NB4 (cell line): ENCODE measurements around the gene ZNF560.

Experiments used
- DNase-seq: peaks from one replicate; pipeline ENCODE4 v3.0.0; 2010; ENCODE audit warnings: low read depth
- H3K4me3 ChIP-seq: one replicate; pipeline ENCODE4 v1.5.1; 2011; ENCODE audit warnings: mild to moderate bottlenecking, low read depth, low read length, moderate library complexity
- CTCF ChIP-seq: IDR thresholded peaks from one replicate; pipeline ENCODE4 v1.5.1; 2012; ENCODE audit warnings: low read depth, low read length
- MYC ChIP-seq: IDR thresholded peaks from 2 replicates; pipeline ENCODE4 v1.6.1; 2011; ENCODE audit warnings: low read depth, low read length
- POLR2A ChIP-seq: IDR thresholded peaks from 2 replicates; pipeline ENCODE4 v1.6.1; 2011; ENCODE audit warnings: mild to moderate bottlenecking; ENCODE audit not compliant: insufficient read length; ENCODE audit errors: extremely low read depth
- TF ChIP-seq, protein P1 (sequence below): IDR thresholded peaks from 2 replicates; pipeline ENCODE4 v1.6.1; 2011; ENCODE audit warnings: low read depth, low read length

Gene ZNF560

DNA sequence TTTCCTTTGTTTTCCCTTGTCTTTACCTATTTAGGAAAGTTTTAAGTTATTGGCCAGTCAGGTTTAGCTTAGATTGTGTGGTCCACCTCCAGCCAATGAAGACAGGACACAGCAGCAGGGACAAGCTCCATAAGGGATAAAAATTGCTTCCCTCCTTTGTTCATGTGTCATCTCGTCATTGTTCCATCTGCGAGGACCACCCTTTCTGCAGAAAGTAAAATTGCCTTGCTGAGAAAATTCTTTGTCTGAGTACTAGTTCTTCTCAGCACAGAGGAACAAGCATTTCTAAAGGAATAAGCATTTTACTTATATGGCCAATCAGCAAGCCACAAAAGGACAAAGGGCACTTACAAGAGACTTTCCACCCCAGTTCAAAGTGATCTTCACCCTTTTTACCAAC, 11.4 kb downstream of the ZNF560 start:
- peak; percentile 20 for DNase-seq
- TF ChIP-seq, protein P1, sequence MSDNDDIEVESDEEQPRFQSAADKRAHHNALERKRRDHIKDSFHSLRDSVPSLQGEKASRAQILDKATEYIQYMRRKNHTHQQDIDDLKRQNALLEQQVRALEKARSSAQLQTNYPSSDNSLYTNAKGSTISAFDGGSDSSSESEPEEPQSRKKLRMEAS = no peak
- TF ChIP-seq POLR2A (no peak), CTCF (no peak), MYC (no peak)
- no peak overlapping the region for H3K4me3 ChIP-seq

DNA sequence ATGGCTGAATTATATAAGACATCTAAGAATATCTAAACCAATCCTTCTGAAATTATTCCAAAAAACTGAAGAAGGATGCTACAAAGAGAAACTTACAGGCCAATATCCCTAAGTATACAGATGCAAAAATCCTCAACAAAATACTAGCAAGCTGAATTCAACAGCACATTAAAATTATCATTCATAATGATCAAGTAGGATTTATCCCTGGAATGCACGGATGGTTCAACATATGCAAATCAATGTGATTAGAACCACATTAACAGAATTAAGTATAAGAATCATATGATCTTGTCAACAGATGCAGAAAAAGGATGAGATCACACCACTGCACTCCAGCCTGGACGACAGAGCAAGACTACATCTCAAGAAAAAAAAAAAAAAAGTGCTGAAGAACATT, 13.3 kb downstream of the ZNF560 start:
- TF ChIP-seq POLR2A (no peak), MYC (no peak), CTCF (no peak)
- TF ChIP-seq, protein P1 = no peak
- DNase-seq = no peak
- H3K4me3 ChIP-seq = no peak overlapping the region

DNA sequence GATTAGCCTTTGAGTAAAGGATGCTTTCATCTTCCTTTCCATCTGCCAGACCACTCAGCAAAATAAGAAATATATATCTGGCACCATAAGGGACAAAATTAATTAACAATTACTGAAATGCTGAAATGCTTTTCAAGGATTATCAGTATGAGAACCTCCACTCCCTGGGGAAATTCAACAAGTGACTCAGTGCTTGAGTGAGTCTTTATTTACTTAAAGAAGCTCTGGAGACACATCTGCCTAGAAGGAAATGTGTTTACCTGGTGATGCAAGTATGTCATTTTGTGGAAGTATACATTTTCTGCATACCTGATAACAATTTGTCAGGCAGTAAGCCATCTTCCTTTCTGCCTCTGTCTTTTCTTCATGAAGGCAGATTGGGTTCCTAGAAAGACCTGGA, 23.4 kb downstream of the ZNF560 start:
- DNase-seq = no peak

DNA sequence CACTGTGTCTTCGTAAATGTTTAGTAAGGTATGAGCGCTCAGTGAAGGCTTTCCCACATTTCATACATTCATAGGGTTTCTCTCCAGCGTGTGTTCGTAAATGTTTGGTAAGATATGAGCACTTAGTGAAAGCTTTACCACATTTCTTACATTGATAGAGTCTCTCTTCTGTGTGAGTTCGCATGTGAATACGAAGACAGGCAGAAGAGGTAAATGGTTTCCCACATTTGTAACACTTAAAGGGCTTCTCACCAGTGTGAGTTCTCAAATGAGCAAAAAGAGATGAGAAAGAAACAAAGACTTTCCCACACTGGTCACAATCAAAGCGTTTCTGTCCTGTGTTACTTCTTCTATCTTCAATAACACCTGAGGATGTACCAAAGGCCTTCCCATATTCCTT, 31.3 kb downstream of the ZNF560 start:
- TF ChIP-seq POLR2A = no peak
- no peak for TF ChIP-seq MYC
- TF ChIP-seq, protein P1 = no peak
- TF ChIP-seq CTCF = no peak
- H3K4me3 ChIP-seq = no peak overlapping the region
- DNase-seq = no peak

More for the DNA sequence above, 23.4 kb downstream of the ZNF560 start:
- no peak overlapping the region for H3K4me3 ChIP-seq
- TF ChIP-seq POLR2A (no peak), MYC (no peak), CTCF (no peak)
- TF ChIP-seq, protein P1 = no peak

GRCh38 chr19:9461938-9462337, 36.5 kb downstream of the ZNF560 start:
- no peak for DNase-seq
- H3K4me3 ChIP-seq = no peak overlapping the region
- TF ChIP-seq MYC (no peak), CTCF (no peak), POLR2A (no peak)
- TF ChIP-seq, protein P1 = no peak

- TF ChIP-seq MYC = no peak
- TF ChIP-seq, protein P1 = no peak
- TF ChIP-seq POLR2A = no peak
- no peak for TF ChIP-seq CTCF
- no peak overlapping the region for H3K4me3 ChIP-seq
- DNase-seq = no peak
Measured at GRCh38 chr19:9456018-9456689, 42.3 kb downstream of the ZNF560 start.
